ENCODE data around the gene MAN2A1.

The MAN2A1 gene

GRCh38 chr5:109862301-109862700, 172.6 kb downstream of the MAN2A1 start:
- Histone ChIP-seq H3K4me1 (ENCODE audit: low read length) (peaks cover 85% of the 10 kb centered on the region), H3K4me2 (ENCODE audit: low read depth, low read length) (0 out of 2 replicates have a peak overlapping the region, but pooled peaks have one; percentile 5), H3K36me3 (replicated peaks; ENCODE audit: insufficient read depth, low read length) (peaks cover 24% of the 10 kb centered on the region)

GRCh38 chr5:109863752-109864151, 174.0 kb downstream of the MAN2A1 start:
- Histone ChIP-seq H3K79me2 (ENCODE audit: low read length) (peaks cover 37% of the 10 kb centered on the region), H3K9ac (ENCODE audit: low read length) (no peak overlapping the region), H3K9me2 (replicated peaks; ENCODE audit: insufficient read depth, low read length) (no peaks in the 10 kb centered on the region), H3K9me3 (replicated peaks; ENCODE audit: insufficient read depth, low read length) (no peaks in the 10 kb centered on the region), H3F3A (ENCODE audit: insufficient read depth, low read length) (peaks cover 17% of the 10 kb centered on the region), H3K27ac (ENCODE audit: low read length) (no peak overlapping the region), H3K4me3 (ENCODE audit: low read length) (no peak overlapping the region), H4K20me1 (ENCODE audit: insufficient read depth, low read length) (no peaks in the 10 kb centered on the region), H3K4me2 (ENCODE audit: low read depth, low read length) (no peak overlapping the region), H3K27me3 (replicated peaks; ENCODE audit: insufficient read depth, low read length) (no peaks in the 10 kb centered on the region), H2AFZ (ENCODE audit: low read length) (no peak overlapping the region), H3K4me1 (ENCODE audit: low read length) (peaks cover 75% of the 10 kb centered on the region), H3K36me3 (replicated peaks; ENCODE audit: insufficient read depth, low read length) (peaks cover 28% of the 10 kb centered on the region)
- no peak for DNase-seq
- TF ChIP-seq CTCF (IDR thresholded peaks at IDR 0.05; ENCODE audit: low read length) (no peak), EZH2phosphoT487 (IDR thresholded peaks at IDR 0.05; ENCODE audit: low read length) (no peak), EZH2 (optimal IDR thresholded peaks at IDR 0.05; ENCODE audit: low read depth, low read length) (no peak)

More at GRCh38 chr5:109862301-109862700, 172.6 kb downstream of the MAN2A1 start:
- TF ChIP-seq CTCF (IDR thresholded peaks at IDR 0.05; ENCODE audit: low read length) (no peak), EZH2phosphoT487 (IDR thresholded peaks at IDR 0.05; ENCODE audit: low read length) (no peak), EZH2 (optimal IDR thresholded peaks at IDR 0.05; ENCODE audit: low read depth, low read length) (no peak)
- Histone ChIP-seq H3K9ac (ENCODE audit: low read length) (no peak overlapping the region), H3K27me3 (replicated peaks; ENCODE audit: insufficient read depth, low read length) (no peaks in the 10 kb centered on the region), H2AFZ (ENCODE audit: low read length) (no peak overlapping the region), H3K79me2 (ENCODE audit: low read length) (peaks cover 37% of the 10 kb centered on the region), H3K9me3 (replicated peaks; ENCODE audit: insufficient read depth, low read length) (no peaks in the 10 kb centered on the region), H3K4me3 (ENCODE audit: low read length) (no peak overlapping the region), H3F3A (ENCODE audit: insufficient read depth, low read length) (peaks cover 31% of the 10 kb centered on the region), H3K9me2 (replicated peaks; ENCODE audit: insufficient read depth, low read length) (no peaks in the 10 kb centered on the region), H3K27ac (ENCODE audit: low read length) (no peak overlapping the region), H4K20me1 (ENCODE audit: insufficient read depth, low read length) (no peaks in the 10 kb centered on the region)
- no peak for DNase-seq

DNA sequence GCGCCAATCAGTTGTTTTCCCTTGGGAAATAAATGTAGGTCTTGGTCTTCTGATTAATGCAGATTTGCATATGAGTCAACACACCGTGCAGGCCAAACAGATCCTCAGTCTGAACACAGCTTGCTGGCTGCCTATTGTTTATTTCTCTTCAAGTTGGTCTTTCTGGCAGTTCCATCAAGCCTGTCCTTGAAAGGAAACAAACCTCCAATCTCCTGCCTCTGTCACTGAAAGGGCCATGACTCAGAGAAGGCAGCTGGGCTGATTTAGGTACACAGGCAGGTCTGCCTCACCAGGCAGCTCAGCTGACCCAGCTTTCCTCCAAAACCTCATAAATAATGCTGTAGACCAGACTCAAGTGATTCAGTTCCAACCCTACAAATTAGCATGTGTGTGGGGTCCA, 175.9 kb downstream of the MAN2A1 start:
- Histone ChIP-seq H3K27me3 (replicated peaks; ENCODE audit: insufficient read depth, low read length) (no peaks in the 10 kb centered on the region), H4K20me1 (ENCODE audit: insufficient read depth, low read length) (no peaks in the 10 kb centered on the region), H3K9me3 (replicated peaks; ENCODE audit: insufficient read depth, low read length) (no peaks in the 10 kb centered on the region), H3K9me2 (replicated peaks; ENCODE audit: insufficient read depth, low read length) (no peaks in the 10 kb centered on the region), H3K27ac (ENCODE audit: low read length) (peak overlapping the region; percentile 2; the same call in 1 of the 2 replicates), H3K4me1 (ENCODE audit: low read length) (peaks cover 56% of the 10 kb centered on the region), H3F3A (ENCODE audit: insufficient read depth, low read length) (peaks cover 9% of the 10 kb centered on the region; the same call in 1 of the 2 replicates), H2AFZ (ENCODE audit: low read length) (no peak overlapping the region), H3K36me3 (replicated peaks; ENCODE audit: insufficient read depth, low read length) (peaks cover 28% of the 10 kb centered on the region), H3K79me2 (ENCODE audit: low read length) (peaks cover 26% of the 10 kb centered on the region), H3K9ac (ENCODE audit: low read length) (no peak overlapping the region), H3K4me3 (ENCODE audit: low read length) (no peak overlapping the region), H3K4me2 (ENCODE audit: low read depth, low read length) (no peak overlapping the region)
- TF ChIP-seq EZH2 (optimal IDR thresholded peaks at IDR 0.05; ENCODE audit: low read depth, low read length) = no peak
- no peak for TF ChIP-seq CTCF (IDR thresholded peaks at IDR 0.05; ENCODE audit: low read length)
- no peak for TF ChIP-seq EZH2phosphoT487 (IDR thresholded peaks at IDR 0.05; ENCODE audit: low read length)
- no peak for DNase-seq

Data from MM.1S (cell line).